Keratinocyte (primary cell): ENCODE measurements around the gene FANCD2OS. TPM values are rescaled to one million over a fixed set of nuclear protein-coding genes. Genes with fewer than 3 reads are reported as not detected.

ENCODE experiments used
- DNase-seq: peaks from one replicate; pipeline ENCODE4 v3.0.0-alpha.2; 2011; ENCODE audit warnings: low read depth, missing footprints, low spot score
- FAIRE-seq: peaks from 2 replicates; lab custom pipeline; 2011; peaks lifted over from hg19 to GRCh38; lab: Jason Lieb, UNC
- H2AFZ ChIP-seq: 2 replicates; pipeline ENCODE4 v1.6.0; 2012; ENCODE audit warnings: low read length, control low read depth, inconsistent platforms; ENCODE audit not compliant: control insufficient read depth
- H3K27ac ChIP-seq: 2 replicates; pipeline ENCODE4 v1.5.1; 2011; ENCODE audit warnings: low read length; ENCODE audit not compliant: control insufficient read depth, insufficient read depth
- H3K27me3 ChIP-seq: 3 replicates; pipeline ENCODE4 v1.6.0; 2011; ENCODE audit warnings: low read length; ENCODE audit not compliant: control insufficient read depth, insufficient read depth; ENCODE audit errors: extremely low read depth
- H3K36me3 ChIP-seq, 2 experiments: 2 replicates in 1 of 2; 3 replicates in 1 of 2; pipeline ENCODE4 v1.5.1; 2011; ENCODE audit warnings: low read length in 2 of 2, mild to moderate bottlenecking in 1 of 2; ENCODE audit not compliant: control insufficient read depth in 2 of 2, insufficient read depth in 2 of 2; ENCODE audit errors: extremely low read depth in 1 of 2
- H3K4me1 ChIP-seq: 3 replicates; pipeline ENCODE4 v1.5.1; 2011; ENCODE audit warnings: low read length; ENCODE audit not compliant: control insufficient read depth, insufficient read depth; ENCODE audit errors: extremely low read depth
- H3K4me2 ChIP-seq: 3 replicates; pipeline ENCODE4 v1.6.0; 2011; ENCODE audit warnings: low read depth, low read length; ENCODE audit not compliant: control insufficient read depth, insufficient read depth; ENCODE audit errors: extremely low read depth
- H3K4me3 ChIP-seq, 3 experiments: fragments of 200-600 bp in 1 of 3; sonication (generic) in 1 of 3; 2 replicates in 2 of 3; 3 replicates in 1 of 3; pipeline ENCODE4 v1.5.1; 2011 to 2016; ENCODE audit warnings: low read length in 3 of 3, mild to moderate bottlenecking in 3 of 3, control low read depth in 2 of 3, inconsistent platforms in 1 of 3, low read depth in 1 of 3, mixed read lengths in 1 of 3, mixed run types in 1 of 3, moderate library complexity in 1 of 3; ENCODE audit not compliant: control insufficient read depth in 2 of 3, insufficient read depth in 2 of 3; ENCODE audit errors: extremely low read depth in 1 of 3
- H3K79me2 ChIP-seq: 2 replicates; pipeline ENCODE4 v1.6.0; 2012; ENCODE audit warnings: low read length; ENCODE audit not compliant: control insufficient read depth, insufficient read depth
- H3K9ac ChIP-seq: 3 replicates; pipeline ENCODE4 v1.6.0; 2011; ENCODE audit warnings: low read length; ENCODE audit not compliant: control insufficient read depth, insufficient read depth; ENCODE audit errors: extremely low read depth
- H3K9me1 ChIP-seq: 3 replicates; pipeline ENCODE4 v1.6.0; 2011; ENCODE audit warnings: low read length; ENCODE audit not compliant: control insufficient read depth, insufficient read depth; ENCODE audit errors: extremely low read depth
- H3K9me3 ChIP-seq: 2 replicates; pipeline ENCODE4 v1.5.1; 2012; ENCODE audit warnings: low read depth, low read length; ENCODE audit not compliant: control insufficient read depth
- H4K20me1 ChIP-seq: 3 replicates; pipeline ENCODE4 v1.6.0; 2011; ENCODE audit warnings: low read length; ENCODE audit not compliant: control insufficient read depth, insufficient read depth; ENCODE audit errors: extremely low read depth
- CTCF ChIP-seq, 3 experiments: IDR thresholded peaks in 1 of 3; conservative IDR thresholded peaks in 1 of 3; optimal IDR thresholded peaks in 1 of 3; 2 replicates in 2 of 3; 3 replicates in 1 of 3; pipeline versions ENCODE3 to v1.5.1; 2011; ENCODE audit warnings: low read length in 3 of 3, mild to moderate bottlenecking in 3 of 3, moderate library complexity in 2 of 3, control low read depth in 1 of 3, inconsistent platforms in 1 of 3; ENCODE audit not compliant: insufficient read depth in 2 of 3; ENCODE audit errors: extremely low read depth in 1 of 3
- EZH2 ChIP-seq: IDR thresholded peaks from one replicate; pipeline ENCODE4 v1.6.1; 2012; ENCODE audit warnings: inconsistent platforms, mild to moderate bottlenecking, low read length, moderate library complexity
- dilution Hi-C: fragments of 300-500 bp; cut with MboI; formaldehyde crosslinking; loops from one replicate; pipeline ENCODE4 v1.7.0; 2020; ENCODE audit warnings: low sequenced_read_pairs; ENCODE audit not compliant: extremely low pct_ligation_motif_present
- polyA plus RNA-seq, 5 experiments: library from polyadenylated mRNA; depleted of rRNA in 3 of 5; stranded (reverse) in 3 of 5; stranded (forward) in 1 of 5; unstranded in 1 of 5; fragments of >200 nt; gene quantifications; 1 replicate in 1 of 5; 2 replicates in 3 of 5; 3 replicates in 1 of 5; pipeline versions ENCODE4 v1.2.1 to v1.2.3, GENCODE V29; 2011 to 2012; ENCODE audit warnings: missing spikeins in 2 of 5, low read depth in 1 of 5, low replicate concordance in 1 of 5

The FANCD2OS gene
- polyA plus RNA-seq, 1 donor (not counting 4 experiments of a cell fraction or from before 2014, with no cell fraction given): not detected

GRCh38 chr3:10116138-10116460 lies 8.0 kb upstream of the FANCD2OS start:
- Histone ChIP-seq H3K27me3 (no peaks in the 10 kb centered on the region), H3K9me3 (no peaks in the 10 kb centered on the region), H3K4me1 (peaks cover 9% of the 10 kb centered on the region), H3K36me3 (peaks cover 0 to 10% of the 10 kb centered on the region in 2 experiments), H3K9me1 (no peaks in the 10 kb centered on the region), H3K4me3 (peak overlapping the region; percentile 71 to 95 (median 83)), H3K4me2 (peak overlapping the region; percentile 55), H2AFZ (peak overlapping the region; percentile 94), H4K20me1 (no peaks in the 10 kb centered on the region), H3K27ac (peak overlapping the region; percentile 77), H3K9ac (peak overlapping the region; percentile 85), H3K79me2 (peaks cover 52% of the 10 kb centered on the region)
- TF ChIP-seq CTCF (optimal IDR thresholded peaks at IDR 0.05 in 1 of 3, IDR thresholded peaks at IDR 0.05 in 1 of 3, conservative IDR thresholded peaks at IDR 0.05 in 1 of 3; ENCODE audit: extremely low read depth in 1 of 3, insufficient read depth in 2 of 3, low read length in 3 of 3) (peak in 1 of 3 experiments; percentile 9), EZH2 (no peak)
- dilution Hi-C loops: no loop called here
- no peak for DNase-seq
- FAIRE-seq: peak; percentile 17

GRCh38 chr3:10115326-10116137 lies 7.5 kb upstream of the FANCD2OS start, which contains the start of gene BRK1:
TSS of gene BRK1 (plus strand) at chr3:10115675. CDS start at chr3:10115702, 27 bp downstream.
- Histone ChIP-seq H3K27me3 (no peaks in the 10 kb centered on the region), H3K4me1 (peaks cover 9% of the 10 kb centered on the region), H2AFZ (peak within 1 kb of the TSS; percentile 99), H3K4me3 (peak within 1 kb of the TSS; percentile 71 to 95 (median 83)), H3K9ac (peak within 1 kb of the TSS; percentile 85), H3K9me3 (no peaks in the 10 kb centered on the region), H3K9me1 (no peaks in the 10 kb centered on the region), H3K27ac (peak within 1 kb of the TSS; percentile 77), H4K20me1 (no peaks in the 10 kb centered on the region), H3K4me2 (peak within 1 kb of the TSS; percentile 84), H3K79me2 (peaks cover 46% of the 10 kb centered on the region), H3K36me3 (peaks cover 0 to 10% of the 10 kb centered on the region in 2 experiments)
- dilution Hi-C loops: no loop called here
- TF ChIP-seq CTCF (optimal IDR thresholded peaks at IDR 0.05 in 1 of 3, IDR thresholded peaks at IDR 0.05 in 1 of 3, conservative IDR thresholded peaks at IDR 0.05 in 1 of 3; ENCODE audit: extremely low read depth in 1 of 3, insufficient read depth in 2 of 3, low read length in 3 of 3) (no peak), EZH2 (no peak)
- peak; percentile 78 for FAIRE-seq
- peak; percentile 89 for DNase-seq
